Neural progenitor cell (in vitro differentiated cells): ENCODE data around the gene PBX1. TPM values are rescaled to one million over a fixed set of nuclear protein-coding genes. Genes with fewer than 3 reads are reported as not detected.

Experiments
- DNase-seq: peaks from one replicate; pipeline ENCODE4 v3.0.0-alpha.2; 2016; ENCODE audit warnings: low spot score
- H2AFZ ChIP-seq: fragments of 200-600 bp; sonication (generic); replicated peaks from 2 replicates; pipeline ENCODE4 v1.6.1; 2016; ENCODE audit warnings: antibody characterized with exemption
- H3F3A ChIP-seq: fragments of 200-600 bp; sonication (generic); 2 replicates; pipeline ENCODE4 v1.6.1; 2016; ENCODE audit warnings: antibody characterized with exemption, low read depth
- H3K27ac ChIP-seq: fragments of 200-600 bp; sonication (generic); 2 replicates; pipeline ENCODE4 v1.5.1; 2016; ENCODE audit warnings: mild to moderate bottlenecking
- H3K27me3 ChIP-seq: fragments of 200-600 bp; sonication (generic); 2 replicates; pipeline ENCODE4 v1.6.1; 2016; ENCODE audit warnings: mild to moderate bottlenecking, moderate library complexity
- H3K36me3 ChIP-seq: fragments of 200-600 bp; sonication (generic); 2 replicates; pipeline ENCODE4 v1.5.1; 2016
- H3K4me1 ChIP-seq: fragments of 200-600 bp; sonication (generic); 2 replicates; pipeline ENCODE4 v1.6.1; 2016; ENCODE audit warnings: mixed run types
- H3K4me2 ChIP-seq: fragments of 200-600 bp; sonication (generic); 2 replicates; pipeline ENCODE4 v1.6.1; 2016
- H3K4me3 ChIP-seq: fragments of 200-600 bp; sonication (generic); 2 replicates; pipeline ENCODE4 v1.5.1; 2016
- H3K79me2 ChIP-seq: fragments of 200-600 bp; sonication (generic); 2 replicates; pipeline ENCODE4 v1.6.1; 2016; ENCODE audit warnings: low read depth
- H3K9ac ChIP-seq: fragments of 200-600 bp; sonication (generic); 2 replicates; pipeline ENCODE4 v1.6.1; 2016
- H3K9me3 ChIP-seq: fragments of 200-600 bp; sonication (generic); 2 replicates; pipeline ENCODE4 v1.5.1; 2016; ENCODE audit warnings: low read depth
- H4K20me1 ChIP-seq: fragments of 200-600 bp; sonication (generic); 2 replicates; pipeline ENCODE4 v1.6.1; 2016; ENCODE audit warnings: low read depth
- H3K27ac Mint-ChIP-seq: 3 replicates; pipeline ENCODE4 v1.8.0; 2021; ENCODE audit warnings: mixed read lengths
- H3K27me3 Mint-ChIP-seq: 2 replicates; pipeline ENCODE4 v1.8.0; 2022; ENCODE audit warnings: low read depth, mild to moderate bottlenecking, inconsistent platforms, moderate library complexity, mixed read lengths; ENCODE audit not compliant: insufficient read depth
- H3K36me3 Mint-ChIP-seq: 3 replicates; pipeline ENCODE4 v1.8.0; 2021; ENCODE audit warnings: mixed read lengths
- H3K4me1 Mint-ChIP-seq: 3 replicates; pipeline ENCODE4 v1.8.0; 2021; ENCODE audit warnings: mixed read lengths
- H3K4me3 Mint-ChIP-seq: 3 replicates; pipeline ENCODE4 v1.8.0; 2021; ENCODE audit warnings: mild to moderate bottlenecking, moderate library complexity, mixed read lengths
- H3K9me3 Mint-ChIP-seq: 3 replicates; pipeline ENCODE4 v1.8.0; 2020; ENCODE audit warnings: mixed read lengths
- CTCF ChIP-seq: fragments of 200-600 bp; sonication (generic); IDR thresholded peaks from 2 replicates; pipeline ENCODE4 v1.5.1; 2017; ENCODE audit warnings: antibody characterized with exemption, mild to moderate bottlenecking
- EZH2 ChIP-seq: fragments of 200-600 bp; sonication (generic); IDR thresholded peaks from 2 replicates; pipeline ENCODE4 v1.6.1; 2017; ENCODE audit warnings: antibody characterized with exemption, mild to moderate bottlenecking, moderate library complexity
- EZH2phosphoT487 ChIP-seq: fragments of 200-600 bp; sonication (generic); IDR thresholded peaks from 2 replicates; pipeline ENCODE4 v1.6.1; 2017; ENCODE audit warnings: antibody characterized with exemption
- total RNA-seq: library from RNA; depleted of rRNA; stranded (reverse); fragments of >200 nt; gene quantifications from 2 replicates; pipeline ENCODE4 v1.2.3, GENCODE V29; 2015; ENCODE audit warnings: low replicate concordance

The PBX1 gene
- total RNA-seq, 1 donor from 2014 or later, result 91.1 TPM

GRCh38 chr1:164787834-164788231 is 228.8 kb downstream of the PBX1 start:
- H3K4me1 ChIP-seq, result peaks cover 50% of the 10 kb centered on the region

GRCh38 chr1:164790081-164790480 is 231.1 kb downstream of the PBX1 start:
- Histone ChIP-seq H3K9ac (no peak overlapping the region), H3K4me1 (peaks cover 50% of the 10 kb centered on the region), H2AFZ (no peak overlapping the region), H3K9me3 (no peaks in the 10 kb centered on the region), H4K20me1 (peaks cover 64% of the 10 kb centered on the region), H3K27me3 (no peaks in the 10 kb centered on the region), H3K4me3 (no peak overlapping the region), H3F3A (peaks cover 25% of the 10 kb centered on the region), H3K27ac (peak overlapping the region; percentile 27), H3K36me3 (no peaks in the 10 kb centered on the region), H3K79me2 (peaks cover 53% of the 10 kb centered on the region), H3K4me2 (peak overlapping the region; percentile 64)
- no peak for TF ChIP-seq EZH2phosphoT487
- no peak for TF ChIP-seq CTCF
- TF ChIP-seq EZH2, result no peak
- Mint-ChIP-seq H3K27ac (no peak overlapping the region), H3K27me3 (peaks cover 6% of the 10 kb centered on the region), H3K4me3 (no peak overlapping the region), H3K36me3 (peaks cover 11% of the 10 kb centered on the region), H3K4me1 (peaks cover 39% of the 10 kb centered on the region), H3K9me3 (no peaks in the 10 kb centered on the region)
- DNase-seq, result peak; percentile 31

More at GRCh38 chr1:164787834-164788231, 228.8 kb downstream of the PBX1 start:
- Mint-ChIP-seq H3K36me3 (peaks cover 18% of the 10 kb centered on the region), H3K27me3 (peaks cover 6% of the 10 kb centered on the region), H3K4me3 (no peak overlapping the region), H3K4me1 (peaks cover 47% of the 10 kb centered on the region), H3K27ac (peak overlapping the region; percentile 77), H3K9me3 (peaks cover 3% of the 10 kb centered on the region)
- TF ChIP-seq CTCF, result no peak
- TF ChIP-seq EZH2phosphoT487, result no peak
- no peak for TF ChIP-seq EZH2
- no peak overlapping the region for H3K9ac ChIP-seq
- H3K27ac ChIP-seq, result no peak overlapping the region
- no peaks in the 10 kb centered on the region for H3K27me3 ChIP-seq
- H3K4me3 ChIP-seq, result no peak overlapping the region
- no peaks in the 10 kb centered on the region for H3K9me3 ChIP-seq
- H4K20me1 ChIP-seq, result peaks cover 80% of the 10 kb centered on the region
- H2AFZ ChIP-seq, result no peak overlapping the region
- peaks cover 25% of the 10 kb centered on the region for H3F3A ChIP-seq
- peaks cover 70% of the 10 kb centered on the region for H3K79me2 ChIP-seq
- H3K4me2 ChIP-seq, result peak overlapping the region; percentile 58
- DNase-seq, result no peak
- H3K36me3 ChIP-seq, result no peaks in the 10 kb centered on the region

- no peaks in the 10 kb centered on the region for H3K9me3 Mint-ChIP-seq
- no peak overlapping the region for H3K27ac Mint-ChIP-seq
- H3K27ac ChIP-seq, result no peak overlapping the region
- H3K4me3 Mint-ChIP-seq, result no peak overlapping the region
- TF ChIP-seq EZH2phosphoT487 (no peak), CTCF (no peak), EZH2 (no peak)
- no peak overlapping the region for H3K4me2 ChIP-seq
- peaks cover 39% of the 10 kb centered on the region for H3K79me2 ChIP-seq
- H3K4me1 ChIP-seq, result peaks cover 41% of the 10 kb centered on the region
- peaks cover 12% of the 10 kb centered on the region for H3F3A ChIP-seq
- no peak for DNase-seq
- H3K9ac ChIP-seq, result no peak overlapping the region
- H3K27me3 ChIP-seq, result no peaks in the 10 kb centered on the region
- H2AFZ ChIP-seq, result no peak overlapping the region
- H3K27me3 Mint-ChIP-seq, result peaks cover 6% of the 10 kb centered on the region
- H3K9me3 ChIP-seq, result no peaks in the 10 kb centered on the region
- H4K20me1 ChIP-seq, result peaks cover 54% of the 10 kb centered on the region
- peaks cover 11% of the 10 kb centered on the region for H3K36me3 Mint-ChIP-seq
- H3K4me3 ChIP-seq, result no peak overlapping the region
- H3K4me1 Mint-ChIP-seq, result peaks cover 19% of the 10 kb centered on the region
- no peaks in the 10 kb centered on the region for H3K36me3 ChIP-seq
These were observed 233.5 kb downstream of the PBX1 start for GRCh38 chr1:164792410-164793004.
